HG02981 (cell line): ENCODE measurements around the gene MCC.

Experiments
- ATAC-seq: cut with Tn5 transposase; IDR thresholded peaks from one replicate; pipeline ENCODE4 v1.9.1; 2021; ENCODE audit warnings: mild to moderate bottlenecking, moderate library complexity; ENCODE audit not compliant: unreplicated experiment

The MCC gene

GRCh38 chr5:113274836-113275414 is 213.3 kb downstream of the MCC start:
- no peak for ATAC-seq

- ATAC-seq, result peak; percentile 60
Measured at GRCh38 chr5:113273948-113274347, 214.3 kb downstream of the MCC start.

- peak; percentile 66 for ATAC-seq
Measured at GRCh38 chr5:113271745-113272454, 216.4 kb downstream of the MCC start.

GRCh38 chr5:113271015-113271414 is 217.2 kb downstream of the MCC start:
- ATAC-seq, result no peak

- no peak for ATAC-seq
Measured at GRCh38 chr5:113270086-113270485, 218.2 kb downstream of the MCC start.

GRCh38 chr5:113269023-113269997 is 218.9 kb downstream of the MCC start:
- ATAC-seq, result no peak

GRCh38 chr5:113268232-113268631 is 220.0 kb downstream of the MCC start:
- ATAC-seq, result no peak

- no peak for ATAC-seq
Measured at GRCh38 chr5:113267361-113267900, 220.8 kb downstream of the MCC start.

GRCh38 chr5:113266913-113267227 is 221.4 kb downstream of the MCC start:
- no peak for ATAC-seq

GRCh38 chr5:113266227-113266912 is 221.9 kb downstream of the MCC start:
- ATAC-seq, result no peak

GRCh38 chr5:113265190-113265589 is 223.1 kb downstream of the MCC start:
- ATAC-seq, result no peak

GRCh38 chr5:113264046-113264445 is 224.2 kb downstream of the MCC start:
- ATAC-seq, result no peak

- no peak for ATAC-seq
Measured at GRCh38 chr5:113263545-113263944, 224.7 kb downstream of the MCC start.

GRCh38 chr5:113262674-113263073 is 225.6 kb downstream of the MCC start:
- ATAC-seq, result no peak

GRCh38 chr5:113259034-113259433 is 229.2 kb downstream of the MCC start:
- no peak for ATAC-seq

- ATAC-seq, result no peak
Measured at GRCh38 chr5:113257545-113257944, 230.7 kb downstream of the MCC start.

GRCh38 chr5:113256671-113257452 is 231.4 kb downstream of the MCC start:
- ATAC-seq, result no peak

- ATAC-seq, result no peak
Measured at GRCh38 chr5:113255579-113256386, 232.5 kb downstream of the MCC start.

- ATAC-seq, result no peak
Measured at GRCh38 chr5:113255105-113255504, 233.1 kb downstream of the MCC start.
